NCI-H510A (cell line): ENCODE data around the gene DAND5.

ENCODE experiments used
- DNase-seq: peaks from one replicate; lab custom pipeline; 2025; lab: John Stamatoyannopoulos, UW

DAND5 gene

DNA sequence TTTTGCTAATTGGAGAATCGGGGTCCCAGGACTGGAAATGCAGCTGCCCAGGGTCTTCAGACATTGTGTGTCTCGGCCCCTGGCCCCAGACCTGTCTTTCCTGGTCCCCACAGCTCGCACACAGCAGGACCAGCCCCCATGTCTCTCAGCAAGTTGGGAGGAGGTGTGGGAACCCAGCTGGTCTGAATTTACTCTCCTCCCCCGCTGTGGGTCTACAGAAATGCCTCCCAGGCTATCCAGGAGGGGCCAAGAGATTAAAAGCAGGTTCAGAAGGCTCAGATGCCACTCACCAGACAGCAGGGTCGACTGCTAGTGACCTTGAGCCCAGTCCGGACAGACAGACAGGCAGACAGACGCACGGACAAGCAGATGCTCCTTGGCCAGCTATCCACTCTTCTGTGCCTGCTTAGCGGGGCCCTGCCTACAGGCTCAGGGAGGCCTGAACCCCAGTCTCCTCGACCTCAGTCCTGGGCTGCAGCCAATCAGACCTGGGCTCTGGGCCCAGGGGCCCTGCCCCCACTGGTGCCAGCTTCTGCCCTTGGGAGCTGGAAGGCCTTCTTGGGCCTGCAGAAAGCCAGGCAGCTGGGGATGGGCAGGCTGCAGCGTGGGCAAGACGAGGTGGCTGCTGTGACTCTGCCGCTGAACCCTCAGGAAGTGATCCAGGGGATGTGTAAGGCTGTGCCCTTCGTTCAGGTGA, at the start of gene DAND5:
Gene DAND5, plus strand, starts transcription at position 285 of the 697 bp plus-strand sequence. Its CDS starts 85 bp downstream, at position 370.
- no peak for DNase-seq

- DNase-seq, result no peak
Measured at GRCh38 chr19:12921047-12921446, 48.3 kb upstream of the DAND5 start.

DNA sequence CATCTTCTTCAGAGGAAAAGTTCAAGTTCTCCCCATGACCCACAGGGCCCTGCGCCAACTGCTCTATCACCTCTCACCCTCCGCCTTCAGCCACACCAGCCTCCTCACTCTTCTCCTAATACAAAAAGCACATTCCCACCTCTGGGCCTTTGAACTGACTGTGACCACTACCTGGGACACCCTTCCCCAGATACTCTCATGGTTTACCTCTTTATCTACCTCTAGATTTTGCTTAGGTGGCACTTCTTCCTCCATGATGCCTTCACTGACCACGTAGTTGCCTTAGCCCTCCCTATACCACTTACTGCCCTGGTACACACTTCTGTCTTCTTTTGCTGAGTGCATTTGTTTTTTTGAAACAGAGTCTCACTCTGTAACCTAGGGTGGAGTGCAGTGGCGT, 46.4 kb upstream of the DAND5 start:
- no peak for DNase-seq

DNA sequence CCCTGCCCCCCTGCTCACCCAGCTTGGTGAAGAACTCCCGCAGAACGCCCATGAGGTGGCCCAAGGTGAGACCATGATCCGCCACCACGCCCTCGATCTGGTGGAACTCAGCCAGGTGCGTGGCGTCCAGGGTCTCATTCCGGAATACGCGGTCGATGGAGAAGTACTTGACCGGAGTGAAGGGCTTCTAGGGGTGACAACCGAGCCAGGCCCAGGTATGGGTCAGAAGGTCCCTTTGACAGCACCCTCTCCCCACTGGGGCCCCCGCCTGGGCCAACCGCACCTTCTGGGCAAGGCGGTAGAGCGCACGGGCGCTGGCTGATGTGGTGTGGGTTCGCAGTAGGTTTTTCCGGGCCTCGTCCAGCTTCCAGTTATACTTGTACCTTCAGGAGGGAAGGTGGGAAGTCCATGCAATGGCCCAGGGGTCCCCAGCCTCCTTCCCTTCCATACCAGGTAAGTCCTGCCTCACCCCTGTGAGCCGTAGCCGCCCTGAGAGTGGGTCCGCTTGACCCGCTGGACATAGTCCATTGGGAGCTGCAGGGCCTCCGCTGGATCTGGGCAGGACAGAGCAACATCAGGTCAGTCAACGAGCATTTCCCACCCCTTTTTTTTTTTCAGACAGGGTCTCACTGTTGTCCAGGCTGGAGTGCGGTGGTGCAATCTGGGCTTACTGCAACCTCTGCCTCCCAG, 44.6 kb upstream of the DAND5 start:
- no peak for DNase-seq

- no peak for DNase-seq
Measured at GRCh38 chr19:12930002-12930645, 39.3 kb upstream of the DAND5 start.

- no peak for DNase-seq
Measured at GRCh38 chr19:12932392-12933286, 36.7 kb upstream of the DAND5 start.

DNA sequence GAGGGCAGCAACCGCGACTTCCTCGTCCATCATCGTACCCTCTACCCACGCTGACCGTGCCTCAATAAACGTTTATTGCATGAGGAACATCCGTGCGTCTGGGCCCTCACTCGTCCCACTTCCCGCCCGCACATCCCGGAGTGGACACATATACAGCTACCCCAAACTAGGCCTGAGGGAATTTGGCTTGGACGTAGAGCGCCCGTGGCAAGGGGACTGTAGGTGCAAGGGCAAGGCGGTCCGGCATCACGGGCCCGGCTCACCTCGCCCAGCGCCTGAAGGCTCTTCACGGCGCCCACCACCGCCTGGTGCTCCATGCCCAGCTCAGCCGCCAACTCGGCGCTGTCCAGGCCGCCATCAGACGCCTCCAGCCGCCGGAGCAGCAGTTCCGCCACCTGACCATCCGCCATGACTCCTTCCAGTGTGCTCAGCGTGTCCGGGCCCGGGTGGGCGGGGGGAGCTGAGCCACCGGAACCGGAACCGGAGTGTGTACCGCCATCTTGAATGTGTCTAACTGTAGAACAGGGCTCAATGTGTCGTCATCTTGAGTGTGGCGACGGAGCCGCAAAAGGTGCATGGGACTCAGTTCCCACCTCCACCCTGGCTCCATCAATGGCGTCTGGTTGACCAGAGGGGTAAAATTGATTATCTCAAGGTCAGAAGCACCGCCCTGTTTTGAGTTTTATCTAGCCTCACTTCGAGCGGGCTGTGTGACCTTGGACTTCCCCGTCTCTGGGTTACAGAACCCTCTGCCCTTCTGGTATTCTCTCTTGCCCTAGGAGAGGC, 35.9 kb upstream of the DAND5 start, which contains the start of gene FARSA:
Gene FARSA, minus strand, starts transcription at position 425 of the 786 bp plus-strand sequence. Its CDS starts 15 bp downstream, at position 410.
- peak; percentile 86 for DNase-seq

GRCh38 chr19:12935071-12935470, 34.3 kb upstream of the DAND5 start:
- DNase-seq, result no peak

DNA sequence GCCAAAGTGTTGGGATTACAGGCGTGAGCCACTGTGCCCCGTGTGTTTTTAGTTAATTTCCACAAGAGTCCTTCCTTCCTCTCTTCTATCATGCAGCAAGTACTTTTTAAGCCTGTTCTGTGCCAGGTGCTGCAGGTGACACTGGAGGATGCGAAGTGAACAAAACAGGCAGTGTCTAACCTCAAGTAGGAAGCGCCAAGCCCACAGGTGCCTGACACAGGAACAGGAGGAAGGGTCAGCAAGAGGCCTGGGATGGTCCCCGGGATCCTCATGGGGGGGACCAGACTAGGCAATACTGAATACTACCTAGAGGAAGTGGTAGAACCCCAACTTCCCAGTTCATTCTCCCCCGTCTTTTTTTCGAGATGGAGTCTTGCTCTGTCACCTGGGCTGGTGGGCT, 32.8 kb upstream of the DAND5 start:
- DNase-seq, result no peak

- no peak for DNase-seq
Measured at GRCh38 chr19:12937093-12937926, 32.1 kb upstream of the DAND5 start.

DNA sequence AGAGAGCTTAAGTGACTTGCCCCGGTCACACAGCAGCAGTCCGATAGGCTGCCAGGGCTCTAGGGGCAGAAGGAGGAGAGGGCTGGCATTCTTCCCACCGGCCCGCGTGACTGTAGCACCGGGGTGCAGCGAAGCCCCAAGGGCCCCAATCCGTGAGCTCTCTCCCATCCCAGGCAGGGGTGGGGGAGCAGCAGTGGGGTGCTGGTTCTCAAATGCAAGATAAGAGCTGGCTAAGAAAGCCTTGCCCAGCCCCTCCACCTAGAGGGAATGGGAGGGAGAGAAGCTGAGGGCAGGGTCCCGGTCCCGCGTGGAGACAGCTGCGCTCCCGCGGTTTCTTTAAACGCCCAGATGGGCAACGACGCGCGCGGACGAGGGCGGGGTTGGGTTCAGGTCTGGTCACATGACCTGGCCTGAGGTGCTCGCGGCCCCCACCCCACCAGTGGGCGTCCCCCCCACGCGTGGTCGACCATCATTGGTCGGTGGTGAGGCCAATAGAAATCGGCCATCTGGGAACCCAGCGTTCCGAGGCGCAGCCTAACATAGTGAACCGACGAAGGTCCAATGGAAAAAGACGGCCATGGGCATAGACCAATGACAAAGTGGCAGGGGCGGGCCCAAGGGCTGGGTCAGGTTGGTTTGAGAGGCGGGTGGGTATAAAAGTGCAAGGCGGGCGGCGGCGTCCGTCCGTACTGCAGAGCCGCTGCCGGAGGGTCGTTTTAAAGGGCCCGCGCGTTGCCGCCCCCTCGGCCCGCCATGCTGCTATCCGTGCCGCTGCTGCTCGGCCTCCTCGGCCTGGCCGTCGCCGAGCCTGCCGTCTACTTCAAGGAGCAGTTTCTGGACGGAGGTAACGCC, 31.2 kb upstream of the DAND5 start, which contains the start of gene CALR:
Gene CALR, plus strand, starts transcription at position 683 of the 852 bp plus-strand sequence. Its CDS starts 71 bp downstream, at position 754.
- DNase-seq, result peak; percentile 97

- DNase-seq, result no peak
Measured at GRCh38 chr19:12938779-12939601, 30.4 kb upstream of the DAND5 start.

DNA sequence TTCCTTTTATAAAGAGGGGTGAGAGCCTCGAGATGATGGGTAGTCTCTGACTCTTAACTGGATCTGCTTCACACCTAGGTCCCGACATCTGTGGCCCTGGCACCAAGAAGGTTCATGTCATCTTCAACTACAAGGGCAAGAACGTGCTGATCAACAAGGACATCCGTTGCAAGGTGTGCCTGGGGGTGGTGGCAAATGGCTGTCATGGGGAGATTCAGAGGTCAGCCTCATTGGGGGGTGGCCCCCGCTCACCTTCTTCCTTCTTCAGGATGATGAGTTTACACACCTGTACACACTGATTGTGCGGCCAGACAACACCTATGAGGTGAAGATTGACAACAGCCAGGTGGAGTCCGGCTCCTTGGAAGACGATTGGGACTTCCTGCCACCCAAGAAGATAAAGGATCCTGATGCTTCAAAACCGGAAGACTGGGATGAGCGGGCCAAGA, 29.4 kb upstream of the DAND5 start:
- DNase-seq, result no peak

GRCh38 chr19:12940897-12941296, 28.5 kb upstream of the DAND5 start:
- DNase-seq, result no peak

- DNase-seq, result no peak
Measured at GRCh38 chr19:12943437-12944044, 25.8 kb upstream of the DAND5 start.

- no peak for DNase-seq
Measured at GRCh38 chr19:12944104-12944674, 25.2 kb upstream of the DAND5 start.

- peak; percentile 97 for DNase-seq
Measured at GRCh38 chr19:12945479-12946091, 23.8 kb upstream of the DAND5 start, which contains the start of gene RAD23A. RAD23A (plus strand) TSS chr19:12945862; CDS start chr19:12945949, 87 bp downstream.
